ENCODE data around the gene TBL1XR1. TPM values are rescaled to one million over a fixed set of nuclear protein-coding genes. Genes with fewer than 3 reads are reported as not detected.

TBL1XR1 gene
- total RNA-seq, 1 experiment from 2014 or later = 180 TPM

DNA sequence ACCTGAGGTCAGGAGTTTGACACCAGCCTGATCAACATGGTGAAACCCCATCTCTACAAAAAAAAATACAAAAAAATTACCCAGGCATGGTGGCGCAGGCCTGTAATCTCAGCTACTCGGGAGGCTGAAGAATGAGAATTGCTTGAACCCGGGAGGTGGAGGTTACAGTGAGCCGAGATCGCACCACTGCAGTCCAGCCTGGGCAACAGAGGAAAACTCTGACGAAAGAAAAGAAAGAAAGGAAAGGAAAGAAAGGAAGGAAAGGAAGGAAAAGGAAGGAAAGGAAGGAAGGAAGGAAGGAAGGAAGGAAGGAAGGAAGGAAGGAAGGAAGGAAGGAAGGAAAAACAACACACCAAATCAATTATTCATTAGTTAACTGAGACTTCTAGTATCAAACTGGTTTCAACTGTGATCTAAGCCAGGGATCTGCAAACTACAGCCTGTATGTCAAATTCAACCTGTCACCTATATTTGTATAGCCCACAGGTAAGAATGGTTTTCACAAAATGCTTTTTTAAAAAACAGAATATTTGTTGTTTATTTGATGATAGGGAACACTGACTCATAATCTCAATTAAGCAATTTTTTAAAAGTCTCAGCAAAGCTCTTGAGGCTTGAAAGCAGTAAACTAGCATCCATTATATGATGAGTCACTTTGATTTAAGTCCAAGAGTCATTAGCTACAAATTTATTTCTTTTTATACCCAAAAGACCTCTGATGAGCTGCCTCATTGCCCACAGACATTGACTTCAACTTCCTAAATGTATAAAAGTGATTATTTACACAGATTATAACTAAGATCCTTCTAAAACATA lies 127.6 kb downstream of the TBL1XR1 start:
- Histone ChIP-seq H3K4me1 (ENCODE audit: control insufficient read depth in 1 of 2, insufficient read depth in 2 of 2, low read length in 2 of 2) (peaks cover 17 to 22% of the 10 kb centered on the region in 2 experiments), H3K9me2 (ENCODE audit: insufficient read depth) (no peaks in the 10 kb centered on the region), H3K9ac (ENCODE audit: low read length) (no peak overlapping the region), H2AFZ (ENCODE audit: low read depth, low read length, poor library complexity, severe bottlenecking) (no peak overlapping the region), H3K36me3 (ENCODE audit: control insufficient read depth in 1 of 2, insufficient read depth in 2 of 2, low read length in 2 of 2) (no peaks in the 10 kb centered on the region), H3K4me2 (ENCODE audit: low read length) (peak overlapping the region; percentile 33; the same call in 1 of the 2 replicates), H3K79me2 (ENCODE audit: insufficient read depth, low read length) (peaks cover 100% of the 10 kb centered on the region), H3K9me3 (ENCODE audit: control insufficient read depth in 1 of 2, insufficient read depth in 1 of 2, low read depth in 1 of 2, low read length in 2 of 2) (no peaks in the 10 kb centered on the region), H3K27ac (ENCODE audit: low read depth, low read length) (peak overlapping the region; percentile 23; the same call in 1 of the 2 replicates), H3K27me3 (ENCODE audit: insufficient read depth, low read length) (no peaks in the 10 kb centered on the region), H3K4me3 (replicated peaks in 1 of 2; ENCODE audit: low read depth in 1 of 2, low read length in 2 of 2) (no peak overlapping the region), H4K20me1 (ENCODE audit: insufficient read depth) (peaks cover 9% of the 10 kb centered on the region; the same call in 1 of the 2 replicates)
- ChIA-PET RAD21 (ENCODE audit: low non-redundant PET in 1 of 2, low total read pairs in 2 of 2, uncharacterized antibody in 2 of 2, unreplicated experiment in 2 of 2) (no interaction called here), POLR2A (no interaction called here), CTCF (no interaction called here)
- BruUV-seq (replicated peaks) = no TSS peak
- DNase-seq (ENCODE audit: low read depth, low spot score) = no peak
- ATAC-seq = no peak; the same call in 1 of the 2 replicates
- TF ChIP-seq, protein P1, sequence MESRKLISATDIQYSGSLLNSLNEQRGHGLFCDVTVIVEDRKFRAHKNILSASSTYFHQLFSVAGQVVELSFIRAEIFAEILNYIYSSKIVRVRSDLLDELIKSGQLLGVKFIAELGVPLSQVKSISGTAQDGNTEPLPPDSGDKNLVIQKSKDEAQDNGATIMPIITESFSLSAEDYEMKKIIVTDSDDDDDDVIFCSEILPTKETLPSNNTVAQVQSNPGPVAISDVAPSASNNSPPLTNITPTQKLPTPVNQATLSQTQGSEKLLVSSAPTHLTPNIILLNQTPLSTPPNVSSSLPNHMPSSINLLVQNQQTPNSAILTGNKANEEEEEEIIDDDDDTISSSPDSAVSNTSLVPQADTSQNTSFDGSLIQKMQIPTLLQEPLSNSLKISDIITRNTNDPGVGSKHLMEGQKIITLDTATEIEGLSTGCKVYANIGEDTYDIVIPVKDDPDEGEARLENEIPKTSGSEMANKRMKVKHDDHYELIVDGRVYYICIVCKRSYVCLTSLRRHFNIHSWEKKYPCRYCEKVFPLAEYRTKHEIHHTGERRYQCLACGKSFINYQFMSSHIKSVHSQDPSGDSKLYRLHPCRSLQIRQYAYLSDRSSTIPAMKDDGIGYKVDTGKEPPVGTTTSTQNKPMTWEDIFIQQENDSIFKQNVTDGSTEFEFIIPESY (IDR thresholded peaks at IDR 0.05; ENCODE audit: extremely low read depth, insufficient replicate concordance, low read length) = no peak
- TF ChIP-seq CEBPB (IDR thresholded peaks at IDR 0.05; ENCODE audit: low read depth) (no peak), ELF1 (IDR thresholded peaks at IDR 0.05; ENCODE audit: borderline replicate concordance, low read depth) (no peak), SP1 (IDR thresholded peaks at IDR 0.05; ENCODE audit: low read depth) (no peak), MAX (IDR thresholded peaks at IDR 0.05) (no peak), POLR2A (IDR thresholded peaks at IDR 0.05; ENCODE audit: borderline replicate concordance, extremely low read depth, insufficient read depth, insufficient read length) (no peak), FOSL1 (IDR thresholded peaks at IDR 0.05; ENCODE audit: low read depth) (no peak), TCF7L2 (IDR thresholded peaks at IDR 0.05; ENCODE audit: borderline replicate concordance, extremely low read depth, insufficient read depth, insufficient read length) (no peak), JUND (IDR thresholded peaks at IDR 0.05) (no peak), EZH2phosphoT487 (IDR thresholded peaks at IDR 0.05; ENCODE audit: borderline replicate concordance) (no peak), CBX3 (IDR thresholded peaks at IDR 0.05; ENCODE audit: low read depth) (no peak), SIN3A (IDR thresholded peaks at IDR 0.05; ENCODE audit: low read depth) (no peak), ZFX (IDR thresholded peaks at IDR 0.05) (no peak), YY1 (IDR thresholded peaks at IDR 0.05; ENCODE audit: extremely low read depth, insufficient replicate concordance, low read depth, low read length) (no peak), ATF3 (IDR thresholded peaks at IDR 0.05) (no peak), CTCF (IDR thresholded peaks at IDR 0.05 in 2 of 3, conservative IDR thresholded peaks at IDR 0.05 in 1 of 3; ENCODE audit: borderline replicate concordance in 1 of 3, insufficient read depth in 1 of 3, low read depth in 2 of 3, low read length in 2 of 3) (no peak), SRF (IDR thresholded peaks at IDR 0.05; ENCODE audit: low read depth) (no peak), EGR1 (IDR thresholded peaks at IDR 0.05; ENCODE audit: low read depth) (no peak)
- TF ChIP-seq, protein P2, sequence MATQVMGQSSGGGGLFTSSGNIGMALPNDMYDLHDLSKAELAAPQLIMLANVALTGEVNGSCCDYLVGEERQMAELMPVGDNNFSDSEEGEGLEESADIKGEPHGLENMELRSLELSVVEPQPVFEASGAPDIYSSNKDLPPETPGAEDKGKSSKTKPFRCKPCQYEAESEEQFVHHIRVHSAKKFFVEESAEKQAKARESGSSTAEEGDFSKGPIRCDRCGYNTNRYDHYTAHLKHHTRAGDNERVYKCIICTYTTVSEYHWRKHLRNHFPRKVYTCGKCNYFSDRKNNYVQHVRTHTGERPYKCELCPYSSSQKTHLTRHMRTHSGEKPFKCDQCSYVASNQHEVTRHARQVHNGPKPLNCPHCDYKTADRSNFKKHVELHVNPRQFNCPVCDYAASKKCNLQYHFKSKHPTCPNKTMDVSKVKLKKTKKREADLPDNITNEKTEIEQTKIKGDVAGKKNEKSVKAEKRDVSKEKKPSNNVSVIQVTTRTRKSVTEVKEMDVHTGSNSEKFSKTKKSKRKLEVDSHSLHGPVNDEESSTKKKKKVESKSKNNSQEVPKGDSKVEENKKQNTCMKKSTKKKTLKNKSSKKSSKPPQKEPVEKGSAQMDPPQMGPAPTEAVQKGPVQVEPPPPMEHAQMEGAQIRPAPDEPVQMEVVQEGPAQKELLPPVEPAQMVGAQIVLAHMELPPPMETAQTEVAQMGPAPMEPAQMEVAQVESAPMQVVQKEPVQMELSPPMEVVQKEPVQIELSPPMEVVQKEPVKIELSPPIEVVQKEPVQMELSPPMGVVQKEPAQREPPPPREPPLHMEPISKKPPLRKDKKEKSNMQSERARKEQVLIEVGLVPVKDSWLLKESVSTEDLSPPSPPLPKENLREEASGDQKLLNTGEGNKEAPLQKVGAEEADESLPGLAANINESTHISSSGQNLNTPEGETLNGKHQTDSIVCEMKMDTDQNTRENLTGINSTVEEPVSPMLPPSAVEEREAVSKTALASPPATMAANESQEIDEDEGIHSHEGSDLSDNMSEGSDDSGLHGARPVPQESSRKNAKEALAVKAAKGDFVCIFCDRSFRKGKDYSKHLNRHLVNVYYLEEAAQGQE (IDR thresholded peaks at IDR 0.05; ENCODE audit: low read depth) = no peak
- intact Hi-C loops (cut with micrococcal nuclease) = no loop called here

Data from HCT116 (cell line).